Mesendoderm (in vitro differentiated cells): ENCODE measurements around the gene NTN1.

Experiments
- DNase-seq: peaks from one replicate; pipeline ENCODE4 v3.0.0; 2013
- H2AK5ac ChIP-seq: 2 replicates; pipeline ENCODE4 v1.6.1; 2013; ENCODE audit warnings: low read length, inconsistent platforms
- H2BK120ac ChIP-seq: 2 replicates; pipeline ENCODE4 v1.6.1; 2013; ENCODE audit warnings: low read depth, mild to moderate bottlenecking, low read length, moderate library complexity, mixed read lengths
- H2BK15ac ChIP-seq: replicated peaks from 2 replicates; pipeline ENCODE4 v1.6.1; 2013; ENCODE audit warnings: low read depth, mild to moderate bottlenecking, moderate library complexity
- H2BK5ac ChIP-seq: 2 replicates; pipeline ENCODE4 v1.6.1; 2013; ENCODE audit warnings: low read length, inconsistent platforms
- H3K18ac ChIP-seq: 2 replicates; pipeline ENCODE4 v1.6.1; 2013; ENCODE audit warnings: mild to moderate bottlenecking, low read length, mixed read lengths
- H3K23ac ChIP-seq: one replicate; pipeline ENCODE4 v1.6.1; 2013; ENCODE audit warnings: low read length
- H3K27ac ChIP-seq: 2 replicates; pipeline ENCODE4 v1.5.1; 2013; ENCODE audit warnings: low read depth, mild to moderate bottlenecking, inconsistent platforms, low read length, moderate library complexity
- H3K27me3 ChIP-seq: 2 replicates; pipeline ENCODE4 v1.6.1; 2013; ENCODE audit warnings: low read length, control low read depth, mild to moderate bottlenecking, inconsistent platforms; ENCODE audit not compliant: insufficient read depth, poor library complexity
- H3K36me3 ChIP-seq: 2 replicates; pipeline ENCODE4 v1.6.1; 2013; ENCODE audit warnings: low read length, inconsistent platforms; ENCODE audit not compliant: control insufficient read depth, insufficient read depth
- H3K4ac ChIP-seq: one replicate; pipeline ENCODE4 v1.6.1; 2013; ENCODE audit warnings: low read depth, mild to moderate bottlenecking, low read length, moderate library complexity
- H3K4me1 ChIP-seq: 2 replicates; pipeline ENCODE4 v1.6.1; 2013; ENCODE audit warnings: low read depth, low read length, inconsistent platforms; ENCODE audit not compliant: control insufficient read depth
- H3K4me2 ChIP-seq: 2 replicates; pipeline ENCODE4 v1.6.1; 2013; ENCODE audit warnings: low read length
- H3K4me3 ChIP-seq: 2 replicates; pipeline ENCODE4 v1.5.1; 2013; ENCODE audit warnings: mild to moderate bottlenecking, low read length
- H3K56ac ChIP-seq: one replicate; pipeline ENCODE4 v1.6.1; 2013; ENCODE audit warnings: low read length
- H3K79me1 ChIP-seq: 2 replicates; pipeline ENCODE4 v1.6.1; 2013; ENCODE audit warnings: low read length, inconsistent platforms
- H3K79me2 ChIP-seq: 2 replicates; pipeline ENCODE4 v1.6.1; 2013; ENCODE audit warnings: mild to moderate bottlenecking, low read length; ENCODE audit not compliant: control insufficient read depth, insufficient read depth
- H3K9ac ChIP-seq: 2 replicates; pipeline ENCODE4 v1.6.1; 2013; ENCODE audit warnings: low read length, inconsistent platforms
- H4K5ac ChIP-seq: one replicate; pipeline ENCODE4 v1.6.1; 2013; ENCODE audit warnings: low read length
- H4K8ac ChIP-seq: one replicate; pipeline ENCODE4 v1.6.1; 2013; ENCODE audit warnings: low read depth, mild to moderate bottlenecking, control low read depth, low read length, moderate library complexity
- WGBS: extraction: QIAGEN DNeasy Blood & Tissue Kit; methylation state at CpG from one replicate; pipeline ENCODE4 v1.1.7; 2013; ENCODE audit warnings: low lambda C conversion rate, missing lambda C conversion rate; ENCODE audit not compliant: insufficient coverage; ENCODE audit errors: extremely low coverage; 5-methylcytosine and 5-hydroxymethylcytosine counted together

The NTN1 gene

GRCh38 chr17:9218064-9218635 lies 196.8 kb downstream of the NTN1 start:
- peak; percentile 50 for DNase-seq

GRCh38 chr17:9218911-9219310 lies 197.6 kb downstream of the NTN1 start:
- H4K5ac ChIP-seq: no peak overlapping the region
- no peak overlapping the region for H3K56ac ChIP-seq
- H3K27me3 ChIP-seq: no peaks in the 10 kb centered on the region
- no peak overlapping the region for H4K8ac ChIP-seq
- H3K4me1 ChIP-seq: peaks cover 18% of the 10 kb centered on the region
- H3K23ac ChIP-seq: no peak overlapping the region
- H3K4ac ChIP-seq: no peak overlapping the region
- no peak overlapping the region for H2AK5ac ChIP-seq
- no peak overlapping the region for H3K18ac ChIP-seq
- H3K4me3 ChIP-seq: no peak overlapping the region
- no peak overlapping the region for H3K4me2 ChIP-seq
- H2BK5ac ChIP-seq: no peak overlapping the region
- H3K27ac ChIP-seq: no peak overlapping the region
- no peak for DNase-seq
- no peaks in the 10 kb centered on the region for H3K79me2 ChIP-seq
- no peaks in the 10 kb centered on the region for H3K79me1 ChIP-seq
- no peak overlapping the region for H2BK15ac ChIP-seq
- no peak overlapping the region for H2BK120ac ChIP-seq
- H3K36me3 ChIP-seq: no peaks in the 10 kb centered on the region
- WGBS: no CpG with 5 or more reads among the region's 15 CpGs
- H3K9ac ChIP-seq: no peak overlapping the region

More at GRCh38 chr17:9218064-9218635, 196.8 kb downstream of the NTN1 start:
- no peak overlapping the region for H2BK15ac ChIP-seq
- H3K4me3 ChIP-seq: no peak overlapping the region
- peaks cover 18% of the 10 kb centered on the region for H3K4me1 ChIP-seq
- H3K79me1 ChIP-seq: no peaks in the 10 kb centered on the region
- H3K4me2 ChIP-seq: no peak overlapping the region
- H3K56ac ChIP-seq: peak overlapping the region; percentile 31
- H3K27me3 ChIP-seq: no peaks in the 10 kb centered on the region
- H2BK5ac ChIP-seq: peak overlapping the region; percentile 20
- H2BK120ac ChIP-seq: no peak overlapping the region
- peak overlapping the region; percentile 31 for H4K8ac ChIP-seq
- H3K4ac ChIP-seq: no peak overlapping the region
- H3K18ac ChIP-seq: no peak overlapping the region
- H2AK5ac ChIP-seq: no peak overlapping the region
- no peaks in the 10 kb centered on the region for H3K79me2 ChIP-seq
- no peaks in the 10 kb centered on the region for H3K36me3 ChIP-seq
- no CpG with 5 or more reads among the region's 8 CpGs for WGBS
- no peak overlapping the region for H4K5ac ChIP-seq
- H3K27ac ChIP-seq: no peak overlapping the region
- peak overlapping the region; percentile 23 for H3K9ac ChIP-seq
- H3K23ac ChIP-seq: no peak overlapping the region

GRCh38 chr17:9219631-9220397 lies 198.5 kb downstream of the NTN1 start:
- Histone ChIP-seq H3K4me3 (no peak overlapping the region), H3K23ac (no peak overlapping the region), H3K18ac (no peak overlapping the region), H3K9ac (no peak overlapping the region), H2BK120ac (no peak overlapping the region), H2AK5ac (peak overlapping the region; percentile 53), H4K5ac (no peak overlapping the region), H3K27ac (no peak overlapping the region), H2BK5ac (no peak overlapping the region), H3K36me3 (no peaks in the 10 kb centered on the region), H3K79me2 (no peaks in the 10 kb centered on the region), H2BK15ac (no peak overlapping the region), H3K4ac (no peak overlapping the region), H3K4me1 (peaks cover 18% of the 10 kb centered on the region), H3K79me1 (no peaks in the 10 kb centered on the region), H4K8ac (no peak overlapping the region), H3K4me2 (no peak overlapping the region), H3K56ac (peak overlapping the region; percentile 38), H3K27me3 (no peaks in the 10 kb centered on the region)
- peak; percentile 84 for DNase-seq
- no CpG with 5 or more reads among the region's 13 CpGs for WGBS

- Histone ChIP-seq H3K9ac (no peak overlapping the region), H2BK5ac (no peak overlapping the region), H3K56ac (peak overlapping the region; percentile 38), H3K36me3 (no peaks in the 10 kb centered on the region), H2BK15ac (no peak overlapping the region), H3K79me2 (no peaks in the 10 kb centered on the region), H4K8ac (no peak overlapping the region), H3K23ac (no peak overlapping the region), H3K4me2 (no peak overlapping the region), H4K5ac (no peak overlapping the region), H3K27me3 (no peaks in the 10 kb centered on the region), H3K18ac (peak overlapping the region; percentile 16), H3K27ac (no peak overlapping the region), H3K4me3 (no peak overlapping the region), H3K4ac (peak overlapping the region; percentile 39), H2BK120ac (peak overlapping the region; percentile 15), H2AK5ac (peak overlapping the region; percentile 53), H3K79me1 (no peaks in the 10 kb centered on the region), H3K4me1 (peaks cover 21% of the 10 kb centered on the region)
- no CpG with 5 or more reads among the region's 23 CpGs for WGBS
- DNase-seq: no peak
Measured at GRCh38 chr17:9220398-9221146, 199.3 kb downstream of the NTN1 start.

- H4K8ac ChIP-seq: no peak overlapping the region
- peak overlapping the region; percentile 39 for H3K4ac ChIP-seq
- peak overlapping the region; percentile 77 for H2AK5ac ChIP-seq
- H3K4me1 ChIP-seq: peaks cover 24% of the 10 kb centered on the region
- no peak overlapping the region for H2BK120ac ChIP-seq
- no peak overlapping the region for H4K5ac ChIP-seq
- no peak overlapping the region for H3K23ac ChIP-seq
- H2BK5ac ChIP-seq: no peak overlapping the region
- no peak overlapping the region for H3K18ac ChIP-seq
- no peaks in the 10 kb centered on the region for H3K27me3 ChIP-seq
- H2BK15ac ChIP-seq: no peak overlapping the region
- H3K79me1 ChIP-seq: no peaks in the 10 kb centered on the region
- no CpG with 5 or more reads among the region's 25 CpGs for WGBS
- no peak overlapping the region for H3K9ac ChIP-seq
- peak overlapping the region; percentile 44 for H3K56ac ChIP-seq
- H3K36me3 ChIP-seq: no peaks in the 10 kb centered on the region
- H3K4me2 ChIP-seq: no peak overlapping the region
- H3K79me2 ChIP-seq: no peaks in the 10 kb centered on the region
- H3K27ac ChIP-seq: no peak overlapping the region
- no peak overlapping the region for H3K4me3 ChIP-seq
- DNase-seq: no peak
Measured at GRCh38 chr17:9221147-9221921, 200.0 kb downstream of the NTN1 start.
